Fibroblast of lung (primary cell): ENCODE data around the gene GNPDA2.

ENCODE experiments used
- CTCF ChIP-seq, 2 donors: IDR thresholded peaks in 1 of 2; conservative IDR thresholded peaks in 1 of 2; 1 replicate in 1 of 2; 2 replicates in 1 of 2; pipeline ENCODE4 v1.5.1; 2011 to 2012; ENCODE audit warnings: low read length in 2 of 2, control low read depth in 1 of 2, inconsistent platforms in 1 of 2, low read depth in 1 of 2, mild to moderate bottlenecking in 1 of 2
- EZH2 ChIP-seq: IDR thresholded peaks from 2 replicates; pipeline ENCODE4 v1.5.1; 2012; ENCODE audit warnings: low read length, control low read depth, mild to moderate bottlenecking; ENCODE audit errors: missing control alignments

GRCh38 chr4:44772340-44772739 is 46.0 kb upstream of the GNPDA2 start:
- TF ChIP-seq CTCF (conservative IDR thresholded peaks at IDR 0.05 in 1 of 2, IDR thresholded peaks at IDR 0.05 in 1 of 2; ENCODE audit: low read depth in 1 of 2, low read length in 2 of 2) (no peak), EZH2 (no peak)
